ENCODE measurements around the gene CYTH4. TPM values are rescaled to one million over a fixed set of nuclear protein-coding genes. Genes with fewer than 3 reads are reported as not detected.

CYTH4 gene
- total RNA-seq, 1 donor from 2014 or later = 7.5 TPM

GRCh38 chr22:37263966-37264887 lies 18.1 kb upstream of the CYTH4 start:
- no peak for DNase-seq (ENCODE audit: missing footprints)
- intact Hi-C loops (cut with DNase I) = loop anchor here (5.0 kb wide), 1 partner anchor 193 kb away; no protein-coding TSS in a partner anchor
- ATAC-seq = no peak

- ATAC-seq (peak; percentile 21), DNase-seq (ENCODE audit: missing footprints) (no peak)
- intact Hi-C loops (cut with DNase I) = no loop called here
These were observed 15.7 kb upstream of the CYTH4 start for GRCh38 chr22:37266581-37267134.

GRCh38 chr22:37267135-37267587 lies 15.1 kb upstream of the CYTH4 start:
- ATAC-seq = peak; percentile 79
- intact Hi-C loops (cut with DNase I) = no loop called here
- peak; percentile 84 for DNase-seq (ENCODE audit: missing footprints)

- ATAC-seq (no peak), DNase-seq (ENCODE audit: missing footprints) (no peak)
- intact Hi-C loops (cut with DNase I) = no loop called here
These were observed 14.5 kb upstream of the CYTH4 start for GRCh38 chr22:37267661-37268413.

- ATAC-seq (no peak), DNase-seq (ENCODE audit: missing footprints) (no peak)
- intact Hi-C loops (cut with DNase I) = no loop called here
These were observed 12.2 kb upstream of the CYTH4 start for GRCh38 chr22:37269936-37270678.

GRCh38 chr22:37270928-37271650 lies 11.2 kb upstream of the CYTH4 start:
- no peak for ATAC-seq
- DNase-seq (ENCODE audit: missing footprints) = no peak
- intact Hi-C loops (cut with DNase I) = no loop called here

- intact Hi-C loops (cut with DNase I) = no loop called here
These were observed 9.0 kb upstream of the CYTH4 start for GRCh38 chr22:37273126-37273845.

GRCh38 chr22:37273846-37274225 lies 8.5 kb upstream of the CYTH4 start:
- intact Hi-C loops (cut with DNase I) = no loop called here
- ATAC-seq = no peak
- DNase-seq (ENCODE audit: missing footprints) = no peak

More at GRCh38 chr22:37273126-37273845, 9.0 kb upstream of the CYTH4 start:
- DNase-seq (ENCODE audit: missing footprints) (no peak), ATAC-seq (no peak)

GRCh38 chr22:37274380-37274862 lies 7.9 kb upstream of the CYTH4 start:
- ATAC-seq = peak; percentile 72
- intact Hi-C loops (cut with DNase I) = no loop called here
- DNase-seq (ENCODE audit: missing footprints) = peak; percentile 89

GRCh38 chr22:37275134-37275533 lies 7.2 kb upstream of the CYTH4 start:
- ATAC-seq = no peak
- DNase-seq (ENCODE audit: missing footprints) = no peak
- intact Hi-C loops (cut with DNase I) = no loop called here

GRCh38 chr22:37275622-37276021 lies 6.7 kb upstream of the CYTH4 start:
- intact Hi-C loops (cut with DNase I) = no loop called here
- ATAC-seq (no peak), DNase-seq (ENCODE audit: missing footprints) (no peak)

GRCh38 chr22:37276776-37277175 lies 5.5 kb upstream of the CYTH4 start:
- intact Hi-C loops (cut with DNase I) = no loop called here
- no peak for DNase-seq (ENCODE audit: missing footprints)
- no peak for ATAC-seq

- intact Hi-C loops (cut with DNase I) = no loop called here
- ATAC-seq = no peak
- DNase-seq (ENCODE audit: missing footprints) = no peak
These were observed 4.9 kb upstream of the CYTH4 start for GRCh38 chr22:37277384-37277783.

GRCh38 chr22:37278261-37278660 lies 4.0 kb upstream of the CYTH4 start:
- ATAC-seq (no peak), DNase-seq (ENCODE audit: missing footprints) (no peak)
- intact Hi-C loops (cut with DNase I) = no loop called here

GRCh38 chr22:37279331-37280181 lies 2.8 kb upstream of the CYTH4 start:
- intact Hi-C loops (cut with DNase I) = no loop called here
- no peak for ATAC-seq

GRCh38 chr22:37280718-37281117 lies 1.6 kb upstream of the CYTH4 start:
- intact Hi-C loops (cut with DNase I) = no loop called here
- no peak for DNase-seq (ENCODE audit: missing footprints)
- no peak for ATAC-seq

More at GRCh38 chr22:37279331-37280181, 2.8 kb upstream of the CYTH4 start:
- DNase-seq (ENCODE audit: missing footprints) = no peak

- no peak for ATAC-seq
- intact Hi-C loops (cut with DNase I) = no loop called here
- DNase-seq (ENCODE audit: missing footprints) = no peak
These were observed 1.1 kb upstream of the CYTH4 start for GRCh38 chr22:37281195-37281594.
